Measurements from ENCODE around the gene MAP1LC3A.

MAP1LC3A gene

DNA sequence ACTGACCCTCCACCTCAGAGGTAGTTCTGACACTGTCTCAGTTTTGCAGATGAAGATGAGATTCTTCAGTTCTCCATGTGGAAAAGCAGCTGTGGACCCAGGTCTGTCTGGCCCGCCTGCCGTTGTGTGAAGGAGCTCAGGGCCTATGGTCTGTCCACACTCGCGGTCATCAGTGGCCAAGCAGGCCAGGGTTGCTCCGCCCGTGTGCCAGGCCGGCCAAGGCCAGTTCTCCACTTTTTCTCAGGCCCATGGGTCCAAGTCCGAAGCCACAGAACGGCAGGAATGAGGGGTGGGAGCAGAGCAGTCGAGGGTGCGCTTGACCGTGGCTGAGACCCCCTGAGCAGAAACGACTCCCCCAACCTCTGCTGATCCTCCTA, 8.6 kb upstream of the MAP1LC3A start:
- no peak for DNase-seq

DNA sequence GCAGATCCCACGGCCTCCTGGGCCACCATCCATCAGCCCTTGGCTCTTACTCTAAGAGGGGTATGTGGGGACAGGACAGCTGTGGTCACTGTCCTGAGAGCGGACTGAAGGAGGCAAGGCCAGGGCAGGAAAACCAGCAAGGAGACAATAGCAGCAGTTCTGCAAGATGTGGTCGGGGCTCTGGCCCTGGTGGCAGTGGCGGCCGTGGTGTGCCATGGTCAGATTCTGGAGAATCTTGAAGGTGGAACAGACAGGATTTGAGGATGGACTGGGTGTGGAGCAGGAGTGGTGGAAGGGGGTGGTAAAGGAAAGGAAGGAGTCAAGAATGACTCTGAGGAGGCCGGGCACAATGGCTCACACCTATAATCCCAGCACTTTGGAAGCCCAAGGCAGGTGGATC, 5.9 kb upstream of the MAP1LC3A start:
- no peak for DNase-seq

- DNase-seq = no peak
Observed at GRCh38 chr20:34553366-34553867, 5.1 kb upstream of the MAP1LC3A start.

GRCh38 chr20:34557936-34558319, 590 bp upstream of the MAP1LC3A start:
- no peak for DNase-seq

- DNase-seq = no peak
Observed at GRCh38 chr20:34559311-34560140, 1.0 kb downstream of the MAP1LC3A start.

- no peak for DNase-seq
Observed at GRCh38 chr20:34560141-34560523, 1.6 kb downstream of the MAP1LC3A start.

- DNase-seq = no peak
Observed at GRCh38 chr20:34560614-34561013, 2.1 kb downstream of the MAP1LC3A start.

GRCh38 chr20:34561661-34562060, 3.1 kb downstream of the MAP1LC3A start:
- DNase-seq = no peak

DNA sequence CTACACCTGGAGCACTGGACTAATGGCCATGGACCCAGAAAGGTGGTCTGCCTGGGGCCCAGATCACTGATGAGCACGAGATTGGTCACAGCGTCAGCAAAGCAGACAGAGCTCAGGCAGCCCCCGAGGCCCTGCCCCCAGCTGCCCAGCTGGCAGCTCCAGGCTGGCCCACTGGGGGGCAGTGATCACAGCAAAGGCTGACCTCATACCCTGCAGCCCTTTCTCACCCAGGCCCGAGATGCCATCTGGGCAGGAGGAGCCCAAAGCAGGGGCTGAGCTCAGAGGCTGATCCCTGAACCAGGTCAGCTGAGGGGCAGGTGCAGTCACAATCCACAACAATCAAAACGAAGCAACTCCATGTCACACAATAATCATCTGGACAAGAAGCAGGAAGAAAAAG, 4.1 kb downstream of the MAP1LC3A start:
- peak; percentile 24 for DNase-seq

DNA sequence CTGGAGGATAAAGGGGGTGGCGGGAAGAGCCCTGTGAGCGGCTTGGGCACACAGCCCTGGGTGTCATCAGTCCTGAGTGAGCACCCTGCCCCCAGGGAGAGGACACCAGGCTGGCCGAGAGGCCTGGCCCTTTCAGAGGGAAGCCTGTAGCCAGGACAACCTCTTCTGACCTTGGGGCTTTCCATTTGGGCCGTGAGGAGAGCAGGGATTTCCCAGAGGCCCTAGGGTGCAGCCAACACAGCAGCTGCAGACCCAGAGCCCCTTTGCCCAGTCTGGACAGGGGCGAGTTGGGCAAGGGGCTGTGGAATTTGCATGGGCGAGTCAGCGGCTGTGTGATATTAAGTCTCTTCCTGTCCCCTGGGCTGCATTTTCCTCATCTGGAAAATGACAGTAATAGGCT, 6.3 kb downstream of the MAP1LC3A start:
- no peak for DNase-seq

GRCh38 chr20:34566978-34567891, 8.7 kb downstream of the MAP1LC3A start:
- DNase-seq = no peak

- DNase-seq = no peak
Observed at GRCh38 chr20:34567892-34568865, 9.7 kb downstream of the MAP1LC3A start.

DNA sequence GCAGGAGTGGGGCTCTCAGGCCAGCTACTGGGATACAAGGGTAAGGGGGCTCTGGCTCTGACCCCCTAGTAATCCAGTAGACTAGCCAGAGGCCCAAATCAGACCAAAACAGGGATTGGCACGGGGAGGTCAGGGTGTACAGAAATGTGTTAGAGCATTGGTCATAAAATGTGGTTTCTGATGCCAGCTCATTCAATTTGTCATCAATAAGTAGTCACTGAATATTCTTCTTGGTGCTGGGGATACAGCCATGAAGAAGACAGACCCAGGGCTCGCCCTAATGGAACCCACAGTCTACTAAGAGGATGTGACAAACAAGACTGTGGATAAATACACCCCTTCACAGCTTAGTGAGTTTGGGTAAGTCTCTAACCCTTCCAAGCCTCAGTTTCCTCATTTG, 11.1 kb downstream of the MAP1LC3A start:
- no peak for DNase-seq

GRCh38 chr20:34570859-34571306, 12.4 kb downstream of the MAP1LC3A start:
- DNase-seq = no peak

DNA sequence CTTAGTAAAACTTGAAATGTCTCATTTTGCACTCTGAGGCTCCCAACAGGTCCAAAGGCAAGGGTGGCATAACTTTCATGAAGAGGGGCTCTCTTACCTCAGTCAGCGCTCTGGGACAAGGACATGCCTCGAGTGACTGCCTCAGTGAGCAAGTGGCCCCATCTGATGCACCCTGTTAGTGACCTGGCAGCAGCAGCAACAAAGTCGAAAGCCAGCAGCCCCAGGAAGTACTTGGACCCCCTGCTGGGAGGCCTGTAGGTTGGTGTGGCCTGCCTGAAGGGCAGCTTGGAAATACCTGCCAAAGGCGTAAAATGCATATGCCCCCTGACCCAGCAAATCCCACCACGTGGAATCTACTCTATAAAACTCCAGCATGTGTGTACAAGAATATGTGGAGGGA, 13.2 kb downstream of the MAP1LC3A start:
- no peak for DNase-seq

- no peak for DNase-seq
Observed at GRCh38 chr20:34573541-34574300, 15.2 kb downstream of the MAP1LC3A start.

DNA sequence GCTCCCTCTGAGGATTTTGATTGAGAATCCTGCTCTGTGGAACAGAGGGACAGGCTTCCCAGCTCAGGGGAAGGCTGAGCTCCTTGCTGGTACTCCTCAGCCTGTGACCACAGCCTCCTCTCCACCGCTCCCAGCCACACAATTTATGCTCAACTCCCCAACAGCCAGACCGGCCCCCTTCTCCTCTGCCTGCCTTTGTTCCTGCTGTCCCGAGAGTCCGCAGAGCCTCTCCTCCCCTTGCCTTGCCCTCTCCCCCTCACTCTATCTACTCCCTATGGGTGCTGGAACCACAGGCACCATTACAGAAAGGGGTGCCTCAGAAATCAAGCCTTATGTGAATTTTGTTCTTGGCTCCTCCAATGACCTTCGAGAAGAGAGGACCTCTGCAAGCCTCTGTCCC, 15.9 kb downstream of the MAP1LC3A start:
- DNase-seq = no peak

- DNase-seq = no peak
Observed at GRCh38 chr20:34574861-34575260, 16.3 kb downstream of the MAP1LC3A start.

DNA sequence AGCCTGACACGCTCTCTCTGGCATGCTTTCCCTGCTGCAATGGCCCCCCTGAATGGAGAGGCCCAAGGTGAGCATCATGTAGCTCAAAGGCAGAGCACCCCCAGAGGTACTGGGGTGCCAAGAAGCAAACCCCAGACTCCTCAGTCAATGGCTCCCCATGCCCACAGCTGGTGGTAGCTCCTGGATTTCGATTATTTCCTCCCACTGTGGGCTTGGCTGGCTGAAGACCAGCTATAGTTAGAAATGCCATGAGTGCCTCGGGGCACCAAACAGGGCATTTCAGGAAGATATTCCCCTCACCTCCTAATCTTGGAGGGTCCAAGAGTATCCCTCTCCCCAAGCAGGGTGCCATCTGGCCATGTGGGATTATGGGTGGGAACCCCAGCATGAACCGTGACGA, 16.8 kb downstream of the MAP1LC3A start:
- DNase-seq = no peak

GRCh38 chr20:34575756-34576155, 17.2 kb downstream of the MAP1LC3A start:
- DNase-seq = no peak

DNA sequence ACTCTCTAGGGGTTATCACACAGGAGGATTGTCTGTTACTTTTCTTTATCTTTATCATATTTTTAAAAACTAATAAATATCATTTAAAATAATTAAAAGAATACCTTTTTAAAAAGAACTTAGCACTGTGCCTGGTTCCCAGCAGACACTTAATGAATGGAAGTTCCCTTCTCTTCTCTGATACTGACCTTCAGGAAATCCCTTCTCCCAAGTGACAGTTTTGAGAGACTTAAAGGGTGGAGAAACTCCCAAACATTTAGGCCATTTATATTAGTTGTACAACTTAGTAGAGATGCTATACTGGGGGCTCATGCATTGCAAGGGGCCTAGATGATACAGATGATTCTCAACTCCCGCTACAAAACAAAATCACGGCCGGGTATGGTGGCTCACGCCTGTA, 18.5 kb downstream of the MAP1LC3A start:
- DNase-seq = no peak

DNA sequence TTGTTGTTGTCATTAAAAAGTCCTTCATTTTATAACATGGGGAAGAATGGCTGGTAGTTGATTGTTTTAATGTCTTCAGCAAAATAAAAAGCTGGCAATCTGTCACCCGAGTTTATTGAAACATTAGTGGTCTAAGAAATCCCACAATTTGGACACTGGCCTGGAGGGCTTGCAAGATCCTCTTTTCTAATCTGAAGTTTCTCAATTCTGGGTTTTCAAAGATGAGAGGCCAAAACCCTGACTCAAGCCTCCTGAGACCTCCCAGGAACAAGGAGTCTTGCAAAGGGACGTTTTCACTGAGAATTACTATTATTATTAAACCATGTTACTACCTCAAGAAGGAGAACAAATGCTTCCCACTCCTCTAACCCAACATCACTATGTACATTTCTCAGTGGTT, 19.5 kb downstream of the MAP1LC3A start:
- DNase-seq = no peak
